Measurements from ENCODE around the gene TMSB4X.
A peak's percentile ranks its signal among the peaks of the same experiment; 100 is the strongest.

TMSB4X gene

DNA sequence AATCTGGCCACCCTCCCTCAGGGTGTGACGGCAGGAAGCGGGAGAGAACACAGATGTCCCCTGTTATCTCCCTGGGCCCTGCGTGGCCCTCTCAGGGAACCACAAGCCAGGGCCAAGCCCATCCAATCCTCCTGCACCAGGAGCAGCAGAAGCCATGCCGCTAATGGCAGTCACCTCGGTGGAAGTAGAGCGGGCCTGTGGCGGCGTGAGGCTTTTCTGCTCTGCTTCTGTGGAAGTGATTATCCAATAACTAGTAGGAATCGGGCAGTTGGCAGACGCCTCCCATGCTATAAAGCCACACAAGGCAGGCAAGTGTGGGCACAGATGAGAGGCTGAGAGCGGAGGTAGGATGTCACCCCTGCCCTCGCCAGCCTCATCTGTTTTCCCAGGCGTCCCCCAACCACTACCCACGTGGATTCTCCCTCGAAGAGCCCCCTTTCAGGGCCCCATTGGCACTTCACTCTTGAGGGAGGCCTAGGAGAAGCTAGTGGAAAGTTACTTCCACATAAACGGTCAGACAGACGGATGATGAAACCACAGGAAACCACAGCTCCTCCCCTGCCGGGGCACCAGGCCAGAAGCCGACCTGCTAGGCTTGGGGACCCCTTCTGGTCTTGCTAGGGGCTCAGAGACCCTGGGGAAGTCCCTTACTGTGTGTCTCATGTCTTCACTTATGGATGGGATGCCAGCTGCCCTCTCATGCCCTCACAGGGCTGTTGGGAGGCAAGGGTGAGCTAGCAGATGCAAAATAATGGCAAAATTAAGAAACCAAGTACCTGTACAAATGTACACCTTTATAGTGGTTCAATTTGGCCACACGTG, 18.8 kb upstream of the TMSB4X start:
- Histone ChIP-seq H3K9me2 (replicated peaks; ENCODE audit: control insufficient read depth, low read length) (no peaks in the 10 kb centered on the region), H3K36me3 (ENCODE audit: control insufficient read depth, low read length) (peaks cover 3% of the 10 kb centered on the region; the same call in 1 of the 2 replicates), H3K27ac (ENCODE audit: low read depth, low read length) (peak overlapping the region; percentile 100), H3K9me3 (ENCODE audit: control insufficient read depth, insufficient read depth, low read length) (no peaks in the 10 kb centered on the region), H3K27me3 (ENCODE audit: control insufficient read depth, low read length) (no peaks in the 10 kb centered on the region), H3K4me1 (ENCODE audit: control insufficient read depth, low read length) (peaks cover 91% of the 10 kb centered on the region), H3K4me2 (ENCODE audit: low read length) (peak overlapping the region; percentile 97), H4K20me1 (ENCODE audit: control insufficient read depth, insufficient read depth, low read depth, low read length) (no peaks in the 10 kb centered on the region), H3F3A (ENCODE audit: control insufficient read depth, insufficient read depth) (peaks cover 24% of the 10 kb centered on the region), H3K4me3 (ENCODE audit: low read length) (peak overlapping the region; percentile 70), H3K79me2 (ENCODE audit: control insufficient read depth, low read length) (peaks cover 2% of the 10 kb centered on the region; the same call in 1 of the 2 replicates)
- TF ChIP-seq, protein P1, sequence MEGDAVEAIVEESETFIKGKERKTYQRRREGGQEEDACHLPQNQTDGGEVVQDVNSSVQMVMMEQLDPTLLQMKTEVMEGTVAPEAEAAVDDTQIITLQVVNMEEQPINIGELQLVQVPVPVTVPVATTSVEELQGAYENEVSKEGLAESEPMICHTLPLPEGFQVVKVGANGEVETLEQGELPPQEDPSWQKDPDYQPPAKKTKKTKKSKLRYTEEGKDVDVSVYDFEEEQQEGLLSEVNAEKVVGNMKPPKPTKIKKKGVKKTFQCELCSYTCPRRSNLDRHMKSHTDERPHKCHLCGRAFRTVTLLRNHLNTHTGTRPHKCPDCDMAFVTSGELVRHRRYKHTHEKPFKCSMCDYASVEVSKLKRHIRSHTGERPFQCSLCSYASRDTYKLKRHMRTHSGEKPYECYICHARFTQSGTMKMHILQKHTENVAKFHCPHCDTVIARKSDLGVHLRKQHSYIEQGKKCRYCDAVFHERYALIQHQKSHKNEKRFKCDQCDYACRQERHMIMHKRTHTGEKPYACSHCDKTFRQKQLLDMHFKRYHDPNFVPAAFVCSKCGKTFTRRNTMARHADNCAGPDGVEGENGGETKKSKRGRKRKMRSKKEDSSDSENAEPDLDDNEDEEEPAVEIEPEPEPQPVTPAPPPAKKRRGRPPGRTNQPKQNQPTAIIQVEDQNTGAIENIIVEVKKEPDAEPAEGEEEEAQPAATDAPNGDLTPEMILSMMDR (IDR thresholded peaks at IDR 0.05; ENCODE audit: low read depth, low read length, poor library complexity, severe bottlenecking) = no peak
- TF ChIP-seq EZH2phosphoT487 (IDR thresholded peaks at IDR 0.05; ENCODE audit: borderline replicate concordance, low read length) = no peak

DNA sequence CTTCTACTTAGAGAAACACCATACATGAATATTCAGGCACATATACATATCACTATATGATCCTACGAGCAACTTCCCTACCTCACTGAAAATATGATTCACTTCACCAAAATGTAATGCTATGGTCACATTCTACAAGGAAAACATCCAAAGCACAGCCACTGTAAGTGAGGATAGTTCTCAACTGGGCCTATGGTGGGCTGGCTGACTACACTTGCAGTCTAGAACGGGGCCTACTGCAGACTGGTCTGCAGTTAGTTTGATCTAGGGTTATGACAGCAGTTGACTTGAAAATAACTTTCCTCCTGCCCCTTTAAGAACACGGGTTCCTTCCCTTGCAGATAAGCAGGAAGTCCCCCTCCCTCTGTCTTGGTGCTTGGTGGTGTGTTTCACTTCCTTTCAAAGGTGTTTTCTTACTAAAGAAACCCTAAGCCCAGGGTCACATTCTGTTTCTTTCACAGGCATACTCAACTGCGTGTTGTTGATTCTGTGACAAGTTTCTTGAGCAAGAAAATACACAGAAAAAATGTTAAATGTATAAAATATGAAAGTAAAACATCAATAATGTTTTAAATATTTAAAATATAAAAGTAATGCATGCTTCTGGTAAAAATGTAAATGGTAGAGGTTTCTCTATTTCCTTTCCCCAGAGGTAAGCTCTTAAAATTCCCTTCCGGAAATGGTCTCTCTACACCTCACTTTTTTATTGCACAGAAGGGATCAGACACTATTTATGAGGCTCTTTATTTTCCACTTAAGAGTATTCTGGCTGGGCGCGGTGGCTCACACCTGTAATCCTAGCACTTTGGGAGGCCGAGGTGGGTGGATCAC, 18.0 kb upstream of the TMSB4X start:
- Histone ChIP-seq H3F3A (ENCODE audit: control insufficient read depth, insufficient read depth) (peaks cover 24% of the 10 kb centered on the region), H3K4me3 (ENCODE audit: low read length) (peak overlapping the region; percentile 70), H3K9me3 (ENCODE audit: control insufficient read depth, insufficient read depth, low read length) (no peaks in the 10 kb centered on the region), H3K9me2 (replicated peaks; ENCODE audit: control insufficient read depth, low read length) (no peaks in the 10 kb centered on the region), H3K4me1 (ENCODE audit: control insufficient read depth, low read length) (peaks cover 91% of the 10 kb centered on the region), H4K20me1 (ENCODE audit: control insufficient read depth, insufficient read depth, low read depth, low read length) (no peaks in the 10 kb centered on the region), H3K79me2 (ENCODE audit: control insufficient read depth, low read length) (no peaks in the 10 kb centered on the region), H3K36me3 (ENCODE audit: control insufficient read depth, low read length) (peaks cover 3% of the 10 kb centered on the region; the same call in 1 of the 2 replicates), H3K27me3 (ENCODE audit: control insufficient read depth, low read length) (no peaks in the 10 kb centered on the region), H3K4me2 (ENCODE audit: low read length) (peak overlapping the region; percentile 97), H3K27ac (ENCODE audit: low read depth, low read length) (peak overlapping the region; percentile 100)
- TF ChIP-seq, protein P1 (IDR thresholded peaks at IDR 0.05; ENCODE audit: low read depth, low read length, poor library complexity, severe bottlenecking) = no peak
- no peak for TF ChIP-seq EZH2phosphoT487 (IDR thresholded peaks at IDR 0.05; ENCODE audit: borderline replicate concordance, low read length)

DNA sequence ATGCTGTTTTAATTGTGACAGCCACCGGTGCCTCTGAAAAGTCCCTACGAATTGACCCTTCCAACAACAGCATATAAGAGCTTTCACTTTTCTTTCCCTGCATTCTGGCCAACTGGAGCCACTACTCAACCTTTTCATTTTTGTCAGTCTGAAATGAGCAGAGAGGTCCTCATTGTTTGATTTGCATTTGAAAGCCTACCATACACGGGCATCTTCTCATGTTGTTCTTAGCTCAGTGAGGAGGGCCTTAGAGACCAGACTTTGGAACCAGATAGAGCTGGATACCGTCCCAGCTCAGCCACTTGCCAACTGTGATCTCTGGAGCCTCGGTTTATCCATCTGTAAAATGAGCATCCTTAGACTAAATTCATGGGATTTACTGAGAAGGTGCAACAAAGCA, 16.9 kb upstream of the TMSB4X start:
- H3K36me3 ChIP-seq (ENCODE audit: control insufficient read depth, low read length) = peaks cover 3% of the 10 kb centered on the region; the same call in 1 of the 2 replicates
- H3K4me2 ChIP-seq (ENCODE audit: low read length) = peak overlapping the region; percentile 81
- no peaks in the 10 kb centered on the region for H3K9me2 ChIP-seq (replicated peaks; ENCODE audit: control insufficient read depth, low read length)
- H3K27ac ChIP-seq (ENCODE audit: low read depth, low read length) = peak overlapping the region; percentile 100
- no peaks in the 10 kb centered on the region for H4K20me1 ChIP-seq (ENCODE audit: control insufficient read depth, insufficient read depth, low read depth, low read length)
- peak overlapping the region; percentile 67 for H3K4me3 ChIP-seq (ENCODE audit: low read length)
- peaks cover 89% of the 10 kb centered on the region for H3K4me1 ChIP-seq (ENCODE audit: control insufficient read depth, low read length)
- no peaks in the 10 kb centered on the region for H3K9me3 ChIP-seq (ENCODE audit: control insufficient read depth, insufficient read depth, low read length)
- no peaks in the 10 kb centered on the region for H3K79me2 ChIP-seq (ENCODE audit: control insufficient read depth, low read length)
- no peaks in the 10 kb centered on the region for H3K27me3 ChIP-seq (ENCODE audit: control insufficient read depth, low read length)
- TF ChIP-seq, protein P1 (IDR thresholded peaks at IDR 0.05; ENCODE audit: low read depth, low read length, poor library complexity, severe bottlenecking) = no peak
- TF ChIP-seq EZH2phosphoT487 (IDR thresholded peaks at IDR 0.05; ENCODE audit: borderline replicate concordance, low read length) = no peak
- H3F3A ChIP-seq (ENCODE audit: control insufficient read depth, insufficient read depth) = peaks cover 24% of the 10 kb centered on the region
